Activated B cell treated with CpG ODN at 0.5 μM for 24 hours (primary cell): ENCODE data around the gene ME1. TPM values are rescaled to one million over a fixed set of nuclear protein-coding genes. Genes with fewer than 3 reads are reported as not detected.

Experiments used
- ATAC-seq: fragments of 200-7000 bp; cut with Tn5 transposase; one replicate; pipeline ENCODE4 v1.10.0; 2021; ENCODE audit warnings: low read depth, mild to moderate bottlenecking, moderate library complexity
- CTCF ChIA-PET: fragments of 350-600 bp; sonication (Branson Sonifier 250); formaldehyde crosslinking; loops from one replicate; lab custom pipeline; 2021; ENCODE audit warnings: antibody characterized with exemption; lab: Charles Lee
- POLR2A ChIA-PET: fragments of 350-600 bp; sonication (Branson Sonifier 250); formaldehyde crosslinking; loops from one replicate; lab custom pipeline; 2021; ENCODE audit warnings: antibody characterized with exemption; lab: Charles Lee
- DNase-seq: peaks from one replicate; pipeline ENCODE4 v3.0.0; 2022
- H3K27ac Mint-ChIP-seq: one replicate; pipeline ENCODE4 v1.8.0; 2020; ENCODE audit warnings: mixed read lengths
- H3K27me3 Mint-ChIP-seq: one replicate; pipeline ENCODE4 v1.8.0; 2021; ENCODE audit warnings: mixed read lengths
- H3K36me3 Mint-ChIP-seq: one replicate; pipeline ENCODE4 v1.8.0; 2021; ENCODE audit warnings: low read depth, mixed read lengths
- H3K4me1 Mint-ChIP-seq: one replicate; pipeline ENCODE4 v1.8.0; 2021; ENCODE audit warnings: mixed read lengths
- H3K4me3 Mint-ChIP-seq: one replicate; pipeline ENCODE4 v1.8.0; 2020; ENCODE audit warnings: mild to moderate bottlenecking, mixed read lengths
- H3K9me3 Mint-ChIP-seq: one replicate; pipeline ENCODE4 v1.8.0; 2020; ENCODE audit warnings: mixed read lengths
- intact Hi-C: fragments of 100-400 bp; cut with micrococcal nuclease; formaldehyde crosslinking; loops from one replicate; pipeline ENCODE4 v1.15.1; 2024
- total RNA-seq: library from RNA; stranded (reverse); gene quantifications from 2 replicates; pipeline ENCODE4 v1.2.3, GENCODE V29; 2022
- TF ChIP-seq, protein P1 (sequence below): fragments of 200-600 bp; IDR thresholded peaks from one replicate; pipeline ENCODE4 v1.8.0; 2022; ENCODE audit warnings: antibody characterized with exemption, mild to moderate bottlenecking

Gene ME1
- total RNA-seq, 1 donor from 2014 or later: not detected

DNA sequence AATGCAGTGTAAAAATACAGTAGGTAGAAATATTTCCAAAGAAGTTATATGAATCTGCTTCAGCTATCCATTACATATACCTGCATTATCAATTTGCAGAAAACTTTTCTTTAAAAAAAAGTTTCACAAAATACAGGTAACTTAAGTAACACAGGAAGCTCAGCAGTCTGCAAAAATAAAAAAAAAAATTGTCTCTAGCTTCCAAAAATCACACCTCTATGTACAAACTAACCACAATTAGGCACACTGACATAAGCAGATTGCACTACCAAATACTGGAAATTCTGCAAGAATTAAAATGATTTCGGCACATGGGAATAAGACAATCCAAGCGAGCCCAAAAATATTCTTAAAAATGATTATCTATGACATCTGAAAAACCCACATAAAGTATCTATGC is 41.2 kb downstream of the ME1 start:
- H3K27me3 Mint-ChIP-seq: no peaks in the 10 kb centered on the region
- intact Hi-C loops: no loop called here
- no peaks in the 10 kb centered on the region for H3K36me3 Mint-ChIP-seq
- no peaks in the 10 kb centered on the region for H3K4me1 Mint-ChIP-seq
- no peak for DNase-seq
- no peak for ATAC-seq
- TF ChIP-seq, protein P1, sequence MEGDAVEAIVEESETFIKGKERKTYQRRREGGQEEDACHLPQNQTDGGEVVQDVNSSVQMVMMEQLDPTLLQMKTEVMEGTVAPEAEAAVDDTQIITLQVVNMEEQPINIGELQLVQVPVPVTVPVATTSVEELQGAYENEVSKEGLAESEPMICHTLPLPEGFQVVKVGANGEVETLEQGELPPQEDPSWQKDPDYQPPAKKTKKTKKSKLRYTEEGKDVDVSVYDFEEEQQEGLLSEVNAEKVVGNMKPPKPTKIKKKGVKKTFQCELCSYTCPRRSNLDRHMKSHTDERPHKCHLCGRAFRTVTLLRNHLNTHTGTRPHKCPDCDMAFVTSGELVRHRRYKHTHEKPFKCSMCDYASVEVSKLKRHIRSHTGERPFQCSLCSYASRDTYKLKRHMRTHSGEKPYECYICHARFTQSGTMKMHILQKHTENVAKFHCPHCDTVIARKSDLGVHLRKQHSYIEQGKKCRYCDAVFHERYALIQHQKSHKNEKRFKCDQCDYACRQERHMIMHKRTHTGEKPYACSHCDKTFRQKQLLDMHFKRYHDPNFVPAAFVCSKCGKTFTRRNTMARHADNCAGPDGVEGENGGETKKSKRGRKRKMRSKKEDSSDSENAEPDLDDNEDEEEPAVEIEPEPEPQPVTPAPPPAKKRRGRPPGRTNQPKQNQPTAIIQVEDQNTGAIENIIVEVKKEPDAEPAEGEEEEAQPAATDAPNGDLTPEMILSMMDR: no peak
- H3K4me3 Mint-ChIP-seq: no peak overlapping the region
- H3K9me3 Mint-ChIP-seq: no peaks in the 10 kb centered on the region
- ChIA-PET POLR2A (no interaction called here), CTCF (no interaction called here)
- no peak overlapping the region for H3K27ac Mint-ChIP-seq

DNA sequence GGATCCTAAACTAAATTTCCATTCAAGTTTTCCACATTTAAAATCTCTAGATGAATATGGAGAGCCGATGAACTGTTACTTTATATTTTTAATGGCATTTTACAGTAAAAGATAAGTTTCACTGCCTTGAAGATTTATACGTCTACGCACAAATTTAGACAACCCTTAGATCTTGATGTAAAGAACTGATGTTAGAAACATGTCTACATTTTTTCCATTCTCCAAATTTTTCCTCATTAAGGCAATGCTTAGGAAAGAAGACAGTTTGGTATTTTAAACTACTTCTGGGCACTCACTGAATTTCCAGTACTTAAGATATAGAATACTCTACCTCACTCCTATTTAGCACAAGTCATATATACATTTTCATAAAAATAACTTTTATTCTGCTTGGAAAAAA is 45.4 kb downstream of the ME1 start:
- POLR2A ChIA-PET: no interaction called here
- TF ChIP-seq, protein P1: no peak
- Mint-ChIP-seq H3K36me3 (no peaks in the 10 kb centered on the region), H3K27ac (no peak overlapping the region), H3K9me3 (no peaks in the 10 kb centered on the region), H3K4me3 (no peak overlapping the region), H3K27me3 (no peaks in the 10 kb centered on the region), H3K4me1 (no peaks in the 10 kb centered on the region)
- CTCF ChIA-PET: no interaction called here
- ATAC-seq (no peak), DNase-seq (no peak)
- intact Hi-C loops: no loop called here

DNA sequence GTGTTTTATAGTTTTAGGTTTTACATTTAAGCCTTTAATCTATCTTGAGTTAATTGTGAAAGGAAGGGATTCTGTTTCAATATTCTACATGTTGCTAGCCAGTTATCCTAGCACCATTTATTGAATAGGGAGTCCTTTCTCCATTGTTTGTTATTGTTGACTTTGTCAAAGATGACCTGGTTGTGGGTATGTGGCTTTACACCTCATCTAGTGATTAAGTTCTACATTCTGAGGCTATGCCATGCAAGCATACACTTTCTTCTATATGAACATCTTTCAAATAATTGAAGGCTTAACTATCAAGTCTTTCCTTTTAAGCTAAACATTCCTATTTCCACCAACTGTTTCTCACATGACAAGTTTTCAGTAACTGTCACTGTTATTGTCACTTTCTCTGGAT is 46.1 kb downstream of the ME1 start:
- H3K4me3 Mint-ChIP-seq: no peak overlapping the region
- ChIA-PET POLR2A (no interaction called here), CTCF (no interaction called here)
- H3K4me1 Mint-ChIP-seq: no peaks in the 10 kb centered on the region
- H3K27ac Mint-ChIP-seq: no peak overlapping the region
- H3K36me3 Mint-ChIP-seq: no peaks in the 10 kb centered on the region
- ATAC-seq: no peak
- intact Hi-C loops: no loop called here
- H3K9me3 Mint-ChIP-seq: no peaks in the 10 kb centered on the region
- H3K27me3 Mint-ChIP-seq: no peaks in the 10 kb centered on the region
- DNase-seq: no peak
- TF ChIP-seq, protein P1: no peak

DNA sequence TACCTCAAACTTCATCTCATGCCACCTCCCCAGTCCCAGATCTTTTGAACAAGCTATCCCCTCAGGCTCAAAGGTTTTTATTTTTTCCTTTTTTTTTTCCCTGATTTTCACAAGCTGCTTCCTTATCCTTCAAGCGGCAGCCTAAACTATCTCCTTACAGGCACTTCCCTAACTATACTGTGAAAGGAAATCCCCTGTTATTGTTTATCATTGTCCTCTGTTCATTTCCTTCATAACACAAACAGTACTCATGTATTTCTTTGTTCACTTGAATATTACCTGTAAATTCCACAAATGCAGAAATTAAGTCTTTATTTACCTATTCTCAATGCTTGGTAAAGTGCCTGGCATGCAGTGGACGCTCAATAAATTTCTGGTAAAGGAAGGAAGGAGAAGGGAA is 48.9 kb downstream of the ME1 start:
- H3K9me3 Mint-ChIP-seq: no peaks in the 10 kb centered on the region
- ChIA-PET POLR2A (no interaction called here), CTCF (no interaction called here)
- TF ChIP-seq, protein P1: no peak
- no peak for DNase-seq
- no peaks in the 10 kb centered on the region for H3K27me3 Mint-ChIP-seq
- H3K36me3 Mint-ChIP-seq: no peaks in the 10 kb centered on the region
- no peaks in the 10 kb centered on the region for H3K4me1 Mint-ChIP-seq
- H3K27ac Mint-ChIP-seq: no peak overlapping the region
- intact Hi-C loops: no loop called here
- ATAC-seq: no peak
- no peak overlapping the region for H3K4me3 Mint-ChIP-seq

DNA sequence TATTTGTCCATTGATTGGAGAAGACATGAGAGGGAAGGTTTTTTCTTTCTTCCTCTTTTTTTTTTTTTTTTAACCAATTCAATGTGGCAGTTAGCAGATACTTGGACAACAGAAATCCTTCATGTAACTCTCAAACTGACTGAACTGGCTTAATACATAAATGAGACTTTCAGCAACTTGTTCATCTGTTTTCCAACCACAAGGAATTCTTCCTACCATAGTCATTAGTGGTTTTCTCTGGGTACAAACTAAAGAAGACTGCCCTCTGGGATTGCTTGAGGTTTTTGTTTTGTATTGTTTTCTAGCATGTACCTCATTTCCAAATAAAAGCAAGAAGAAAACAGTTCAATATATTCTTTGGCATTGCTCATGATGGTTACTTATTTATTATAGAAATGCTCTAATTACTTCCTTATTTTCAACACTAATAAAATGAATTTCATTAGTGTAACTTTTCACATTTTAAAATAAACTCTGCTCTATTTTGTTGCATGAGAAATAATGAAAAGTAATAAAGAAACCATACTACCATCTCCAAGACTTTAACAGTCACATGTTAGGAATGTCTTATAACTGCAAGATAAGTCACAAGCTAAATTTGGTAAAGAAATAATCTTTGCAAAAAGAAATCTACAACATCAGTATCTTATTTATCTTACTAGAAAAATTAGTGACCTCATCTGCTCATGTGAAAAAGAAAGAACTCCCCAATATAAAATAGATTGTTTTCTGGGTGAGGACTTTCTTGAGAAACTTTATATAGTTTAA is 52.0 kb downstream of the ME1 start:
- no peak overlapping the region for H3K4me3 Mint-ChIP-seq
- no peaks in the 10 kb centered on the region for H3K9me3 Mint-ChIP-seq
- ChIA-PET CTCF (no interaction called here), POLR2A (no interaction called here)
- ATAC-seq (no peak), DNase-seq (no peak)
- H3K27ac Mint-ChIP-seq: no peak overlapping the region
- H3K36me3 Mint-ChIP-seq: no peaks in the 10 kb centered on the region
- H3K4me1 Mint-ChIP-seq: no peaks in the 10 kb centered on the region
- no peaks in the 10 kb centered on the region for H3K27me3 Mint-ChIP-seq
- TF ChIP-seq, protein P1: no peak
- intact Hi-C loops: no loop called here
